Upper lobe of right lung (tissue), 1 donor: ENCODE data around the gene UAP1L1. TPM values are rescaled to one million over a fixed set of nuclear protein-coding genes. Genes with fewer than 3 reads are reported as not detected.

ENCODE experiments used
- ATAC-seq: fragments of 200-7000 bp; cut with Tn5 transposase; one replicate; pipeline ENCODE4 v1.9.1; 2020; ENCODE audit warnings: mild to moderate bottlenecking, moderate library complexity
- DNase-seq: peaks from one replicate; pipeline ENCODE4 v3.0.0-alpha.2; 2020
- H3K27ac ChIP-seq: fragments of 200-600 bp; one replicate; pipeline ENCODE4 v1.8.0; 2022
- H3K27me3 ChIP-seq: fragments of 200-600 bp; one replicate; pipeline ENCODE4 v1.8.0; 2022; ENCODE audit warnings: mild to moderate bottlenecking
- H3K36me3 ChIP-seq: fragments of 200-600 bp; one replicate; pipeline ENCODE4 v1.8.0; 2022
- H3K4me1 ChIP-seq: fragments of 200-600 bp; one replicate; pipeline ENCODE4 v1.8.0; 2022
- H3K4me3 ChIP-seq: fragments of 200-600 bp; one replicate; pipeline ENCODE4 v1.8.0; 2022; ENCODE audit warnings: mild to moderate bottlenecking
- H3K9me3 ChIP-seq: fragments of 200-600 bp; one replicate; pipeline ENCODE4 v1.8.0; 2022
- intact Hi-C: fragments of 100-400 bp; cut with DNase I; formaldehyde crosslinking; loops from one replicate; pipeline ENCODE4 v1.11.0; 2022
- total RNA-seq: library from RNA; stranded (reverse); fragmentation: NEBNext Ultra II Directional; extraction: Animal tissue kit (Norgen Biotek cat#: 25700); gene quantifications from one replicate; pipeline ENCODE4 v1.2.1, GENCODE V29; 2021
- TF ChIP-seq, protein P1 (sequence below): fragments of 200-600 bp; IDR thresholded peaks from one replicate; pipeline ENCODE4 v1.8.0; 2022; ENCODE audit warnings: antibody characterized with exemption
- donor health status: DM: no; HTN: yes; CAD: no; lungs with severe emphysema.

The UAP1L1 gene
- total RNA-seq, 1 donor from 2014 or later = 30.7 TPM

DNA sequence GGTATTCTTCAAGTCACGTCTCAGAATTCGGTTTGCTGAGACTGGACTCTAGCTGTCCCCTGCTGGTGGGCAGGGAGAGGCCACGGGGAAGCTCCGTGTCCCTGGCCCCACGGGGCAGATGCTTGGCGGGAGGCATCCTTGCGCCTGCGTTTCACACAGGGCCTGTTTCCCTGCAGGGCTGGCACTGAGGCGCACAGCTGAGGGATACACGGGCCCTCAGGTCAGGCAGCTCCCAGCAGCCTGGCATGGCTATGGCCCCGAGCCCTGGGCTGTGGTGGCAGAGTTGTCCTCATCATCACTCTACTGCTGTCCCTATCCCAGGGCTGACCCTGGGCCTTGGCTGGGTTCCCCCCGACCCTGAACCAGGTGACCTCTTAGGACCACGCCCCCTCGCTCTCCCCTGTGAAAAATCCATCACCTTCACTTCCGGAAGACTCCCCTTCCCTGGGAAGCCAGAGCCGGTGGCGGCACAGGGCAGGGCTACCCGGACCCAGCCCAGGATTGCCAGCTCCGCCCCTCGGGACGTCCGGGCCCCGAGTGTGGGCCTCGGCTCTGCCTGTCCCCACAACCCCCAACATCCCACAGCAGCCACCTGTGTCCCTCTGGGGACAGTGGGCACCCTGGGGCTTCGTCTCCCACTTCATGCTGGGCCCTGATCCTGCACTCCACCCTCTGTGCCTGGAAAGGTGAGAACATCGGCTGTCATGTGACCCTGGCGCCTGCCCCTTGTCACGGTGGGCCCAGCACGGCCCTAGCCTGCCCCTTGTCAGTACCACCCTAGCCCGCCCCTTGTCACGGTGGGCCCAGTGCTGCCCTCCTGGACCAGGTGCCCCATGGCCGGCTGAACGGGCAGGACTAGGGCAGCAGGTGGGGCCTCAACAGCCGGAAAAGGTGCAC, 32.2 kb downstream of the UAP1L1 start:
- intact Hi-C loops = no loop called here
- TF ChIP-seq, protein P1, sequence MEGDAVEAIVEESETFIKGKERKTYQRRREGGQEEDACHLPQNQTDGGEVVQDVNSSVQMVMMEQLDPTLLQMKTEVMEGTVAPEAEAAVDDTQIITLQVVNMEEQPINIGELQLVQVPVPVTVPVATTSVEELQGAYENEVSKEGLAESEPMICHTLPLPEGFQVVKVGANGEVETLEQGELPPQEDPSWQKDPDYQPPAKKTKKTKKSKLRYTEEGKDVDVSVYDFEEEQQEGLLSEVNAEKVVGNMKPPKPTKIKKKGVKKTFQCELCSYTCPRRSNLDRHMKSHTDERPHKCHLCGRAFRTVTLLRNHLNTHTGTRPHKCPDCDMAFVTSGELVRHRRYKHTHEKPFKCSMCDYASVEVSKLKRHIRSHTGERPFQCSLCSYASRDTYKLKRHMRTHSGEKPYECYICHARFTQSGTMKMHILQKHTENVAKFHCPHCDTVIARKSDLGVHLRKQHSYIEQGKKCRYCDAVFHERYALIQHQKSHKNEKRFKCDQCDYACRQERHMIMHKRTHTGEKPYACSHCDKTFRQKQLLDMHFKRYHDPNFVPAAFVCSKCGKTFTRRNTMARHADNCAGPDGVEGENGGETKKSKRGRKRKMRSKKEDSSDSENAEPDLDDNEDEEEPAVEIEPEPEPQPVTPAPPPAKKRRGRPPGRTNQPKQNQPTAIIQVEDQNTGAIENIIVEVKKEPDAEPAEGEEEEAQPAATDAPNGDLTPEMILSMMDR = no peak
- peaks cover 66% of the 10 kb centered on the region for H3K36me3 ChIP-seq

DNA sequence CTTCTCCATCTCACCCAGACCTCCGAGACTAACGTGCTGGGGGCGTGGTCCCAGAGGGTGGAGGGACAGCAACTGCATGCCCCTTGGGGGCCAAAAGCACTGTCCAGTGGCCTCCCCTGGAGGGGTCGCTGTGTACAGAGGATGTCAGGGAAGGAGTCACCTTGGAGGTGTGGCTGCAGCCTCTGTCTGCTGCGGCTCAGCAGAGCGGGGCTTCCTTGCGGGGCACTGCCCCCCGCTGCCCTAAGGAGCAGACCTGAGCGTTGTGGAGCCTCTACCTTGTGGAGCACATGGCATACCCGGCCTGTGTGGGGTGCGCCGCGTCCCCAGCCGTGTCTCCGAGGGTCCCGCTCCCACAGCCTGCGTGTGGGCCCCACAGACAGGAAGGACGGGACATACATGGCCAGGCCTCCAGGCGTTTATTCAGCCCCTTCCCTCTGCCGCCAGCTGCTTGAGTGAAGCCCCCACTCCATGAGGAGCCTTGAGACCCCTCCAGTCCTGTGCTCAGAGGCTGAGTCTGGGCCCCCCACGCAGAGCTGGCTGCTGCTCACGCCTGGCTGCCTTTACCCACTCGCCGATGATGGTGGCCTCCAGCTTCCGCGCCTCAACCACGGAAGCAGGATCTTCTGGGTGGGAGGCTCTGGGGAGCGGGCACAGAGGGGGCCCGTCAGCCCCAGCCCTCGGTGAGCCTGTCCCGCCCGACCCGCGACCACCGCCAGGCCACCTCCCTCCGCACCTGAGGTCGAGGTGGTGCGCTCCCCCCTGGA, 33.0 kb downstream of the UAP1L1 start:
- peaks cover 58% of the 10 kb centered on the region for H3K36me3 ChIP-seq
- H3K9me3 ChIP-seq = no peaks in the 10 kb centered on the region
- no peaks in the 10 kb centered on the region for H3K27me3 ChIP-seq
- DNase-seq (no peak), ATAC-seq (no peak)
- intact Hi-C loops = no loop called here
- TF ChIP-seq, protein P1 = no peak
- peaks cover 7% of the 10 kb centered on the region for H3K4me1 ChIP-seq
- no peak overlapping the region for H3K27ac ChIP-seq
- no peak overlapping the region for H3K4me3 ChIP-seq

More for the DNA sequence above, 32.2 kb downstream of the UAP1L1 start:
- Histone ChIP-seq H3K4me3 (no peak overlapping the region), H3K9me3 (no peaks in the 10 kb centered on the region), H3K27me3 (no peaks in the 10 kb centered on the region), H3K4me1 (peaks cover 4% of the 10 kb centered on the region), H3K27ac (no peak overlapping the region)
- DNase-seq (no peak), ATAC-seq (no peak)

DNA sequence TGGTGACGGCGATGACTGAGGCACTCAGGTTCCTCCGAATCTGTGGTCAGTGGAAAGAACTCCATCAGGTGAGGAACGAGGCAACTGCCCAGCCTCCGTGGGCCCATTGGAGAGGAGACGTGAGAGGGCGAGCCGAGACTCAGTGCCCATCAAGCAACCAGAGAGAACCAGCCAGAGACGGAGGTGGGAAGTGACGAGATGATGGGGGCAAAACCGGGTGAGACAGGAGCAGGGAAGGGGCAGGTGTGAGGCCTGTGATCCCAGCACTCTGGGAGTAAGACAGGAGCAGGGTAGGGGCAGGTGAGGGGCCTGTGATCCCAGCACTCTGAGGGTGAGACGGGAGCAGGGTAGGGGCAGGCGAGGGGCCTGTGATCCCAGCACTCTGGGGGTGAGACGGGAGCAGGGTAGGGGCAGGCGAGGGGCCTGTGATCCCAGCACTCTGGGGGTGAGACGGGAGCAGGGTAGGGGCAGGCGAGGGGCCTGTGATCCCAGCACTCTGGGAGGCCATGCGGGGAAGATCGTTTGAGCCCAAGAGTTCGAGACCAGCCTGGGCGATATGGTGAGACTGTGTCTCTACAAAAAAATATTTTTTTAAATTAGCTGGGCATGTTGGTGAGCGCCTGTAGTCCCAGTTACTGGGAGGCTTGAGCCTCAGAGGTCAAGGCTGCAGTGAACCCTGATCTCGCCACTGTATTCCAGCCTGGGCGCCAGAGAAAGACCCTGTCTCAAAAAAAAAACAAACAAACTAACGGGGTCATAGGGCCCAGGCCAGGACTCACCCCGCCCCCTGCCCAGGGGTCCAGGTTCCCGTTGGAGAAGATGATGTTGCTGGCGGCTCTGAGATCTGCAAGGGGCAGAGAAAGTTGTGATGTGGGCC, 33.8 kb downstream of the UAP1L1 start:
- H3K36me3 ChIP-seq = peaks cover 50% of the 10 kb centered on the region
- H3K4me1 ChIP-seq = peaks cover 7% of the 10 kb centered on the region
- no peak for ATAC-seq
- H3K27ac ChIP-seq = no peak overlapping the region
- TF ChIP-seq, protein P1 = no peak
- no peak overlapping the region for H3K4me3 ChIP-seq
- H3K27me3 ChIP-seq = no peaks in the 10 kb centered on the region
- intact Hi-C loops = no loop called here
- no peaks in the 10 kb centered on the region for H3K9me3 ChIP-seq
- no peak for DNase-seq

DNA sequence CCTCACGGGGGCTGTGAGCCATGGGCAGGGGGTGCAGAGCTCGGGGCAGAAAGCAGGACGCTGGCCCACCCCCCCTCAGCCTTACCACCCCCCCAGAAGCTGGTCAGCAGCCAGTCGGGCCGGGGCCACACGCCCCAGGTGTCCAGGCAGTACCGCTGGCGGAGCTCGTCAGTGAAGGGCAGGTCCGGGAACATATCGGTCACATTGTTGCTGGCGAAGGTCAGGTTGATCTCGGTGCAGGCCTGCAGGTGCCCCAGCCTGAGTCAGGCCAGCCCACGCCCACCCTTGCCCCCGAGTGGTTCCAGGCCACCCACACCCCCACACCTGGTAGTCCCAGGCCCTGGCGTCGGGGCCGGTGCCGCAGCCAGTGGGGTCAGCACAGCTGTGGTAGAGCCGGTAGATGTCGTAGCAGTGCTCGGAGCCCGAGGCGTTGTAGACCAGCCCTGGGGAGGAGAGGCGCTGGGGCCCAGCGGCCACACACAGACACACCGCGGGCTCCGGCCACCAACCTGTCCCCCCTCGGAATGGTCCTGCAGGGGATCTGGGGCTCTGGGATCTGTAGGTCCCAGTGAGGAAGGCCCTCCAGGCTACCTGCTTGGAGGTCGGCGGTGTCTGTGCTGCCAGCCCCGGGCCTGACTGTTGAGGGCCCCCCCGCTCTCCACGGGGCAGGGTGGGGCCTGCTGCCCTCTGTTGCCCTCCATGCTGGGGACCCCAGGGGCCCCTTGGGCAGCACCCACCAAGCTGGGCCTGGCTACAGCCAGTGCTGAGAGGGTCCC, 34.7 kb downstream of the UAP1L1 start:
- H3K27ac ChIP-seq = no peak overlapping the region
- H3K4me3 ChIP-seq = no peak overlapping the region
- TF ChIP-seq, protein P1 = no peak
- peaks cover 7% of the 10 kb centered on the region for H3K4me1 ChIP-seq
- H3K27me3 ChIP-seq = no peaks in the 10 kb centered on the region
- DNase-seq = no peak
- ATAC-seq = no peak
- peaks cover 42% of the 10 kb centered on the region for H3K36me3 ChIP-seq
- H3K9me3 ChIP-seq = no peaks in the 10 kb centered on the region
- intact Hi-C loops = no loop called here
